NCI-H2081 treated with DMSO at 0.1 percent for 48 hours (cell line): ENCODE measurements around the gene BTBD8.

ENCODE experiments used
- DNase-seq: peaks from one replicate; lab custom pipeline; 2025; lab: John Stamatoyannopoulos, UW

BTBD8 gene

GRCh38 chr1:92192246-92192645 is 112.1 kb downstream of the BTBD8 start:
- no peak for DNase-seq

GRCh38 chr1:92194511-92194910 is 114.4 kb downstream of the BTBD8 start:
- DNase-seq = no peak

- no peak for DNase-seq
Observed at GRCh38 chr1:92201973-92202372, 121.8 kb downstream of the BTBD8 start.

GRCh38 chr1:92203105-92203504 is 123.0 kb downstream of the BTBD8 start:
- no peak for DNase-seq

GRCh38 chr1:92210701-92211100 is 130.6 kb downstream of the BTBD8 start:
- DNase-seq = no peak

GRCh38 chr1:92211166-92211565 is 131.0 kb downstream of the BTBD8 start:
- DNase-seq = no peak

- DNase-seq = no peak
Observed at GRCh38 chr1:92217721-92218120, 137.6 kb downstream of the BTBD8 start, which contains the start of gene C1orf146. Gene C1orf146 (plus strand): TSS chr1:92217915. CDS start chr1:92231421, 13,506 bp downstream.

- DNase-seq = no peak
Observed at GRCh38 chr1:92218559-92218958, 138.4 kb downstream of the BTBD8 start.

- DNase-seq = no peak
Observed at GRCh38 chr1:92219028-92219427, 138.9 kb downstream of the BTBD8 start.

- no peak for DNase-seq
Observed at GRCh38 chr1:92228401-92228800, 148.3 kb downstream of the BTBD8 start.

GRCh38 chr1:92230736-92231135 is 150.6 kb downstream of the BTBD8 start:
- no peak for DNase-seq
